Measurements from ENCODE around the gene HSPH1.

- TF ChIP-seq CTCF (IDR thresholded peaks at IDR 0.05) = no peak
- TF ChIP-seq ZFX (IDR thresholded peaks at IDR 0.05; ENCODE audit: borderline replicate concordance) = no peak
Measured at GRCh38 chr13:31131470-31131961, 30.2 kb downstream of the HSPH1 start.

Measured in 22Rv1 (cell line).